GM12891 (cell line): ENCODE measurements around the gene ERICH2.

Experiments
- DNase-seq: peaks from one replicate; pipeline ENCODE4 v3.0.0; 2011; ENCODE audit warnings: low spot score; ENCODE audit not compliant: insufficient read length
- FAIRE-seq: peaks from 2 replicates; lab custom pipeline; 2011; peaks lifted over from hg19 to GRCh38; lab: Jason Lieb, UNC
- PAX5 ChIP-seq: IDR thresholded peaks from 2 replicates; pipeline ENCODE4 v1.6.1; 2011; ENCODE audit warnings: low read length, moderate library complexity, mild to moderate bottlenecking; ENCODE audit not compliant: insufficient read depth, severe bottlenecking
- POLR2A ChIP-seq: IDR thresholded peaks from 2 replicates; pipeline ENCODE4 v1.6.1; 2011; ENCODE audit warnings: low read depth, low read length, control low read depth
- POLR2AphosphoS5 ChIP-seq: IDR thresholded peaks from 2 replicates; pipeline ENCODE4 v1.6.1; 2011; ENCODE audit warnings: low read depth, low read length, control low read depth
- POU2F2 ChIP-seq: IDR thresholded peaks from 2 replicates; pipeline ENCODE4 v1.6.1; 2011; ENCODE audit warnings: low read depth, mild to moderate bottlenecking, control low read depth, low read length, moderate library complexity
- SPI1 ChIP-seq: IDR thresholded peaks from 2 replicates; pipeline ENCODE4 v1.6.1; 2011; ENCODE audit warnings: low read depth, low read length, control low read depth
- TAF1 ChIP-seq: IDR thresholded peaks from 2 replicates; pipeline ENCODE4 v1.6.1; 2011; ENCODE audit warnings: low read depth, low read length, control low read depth

Gene ERICH2

DNA sequence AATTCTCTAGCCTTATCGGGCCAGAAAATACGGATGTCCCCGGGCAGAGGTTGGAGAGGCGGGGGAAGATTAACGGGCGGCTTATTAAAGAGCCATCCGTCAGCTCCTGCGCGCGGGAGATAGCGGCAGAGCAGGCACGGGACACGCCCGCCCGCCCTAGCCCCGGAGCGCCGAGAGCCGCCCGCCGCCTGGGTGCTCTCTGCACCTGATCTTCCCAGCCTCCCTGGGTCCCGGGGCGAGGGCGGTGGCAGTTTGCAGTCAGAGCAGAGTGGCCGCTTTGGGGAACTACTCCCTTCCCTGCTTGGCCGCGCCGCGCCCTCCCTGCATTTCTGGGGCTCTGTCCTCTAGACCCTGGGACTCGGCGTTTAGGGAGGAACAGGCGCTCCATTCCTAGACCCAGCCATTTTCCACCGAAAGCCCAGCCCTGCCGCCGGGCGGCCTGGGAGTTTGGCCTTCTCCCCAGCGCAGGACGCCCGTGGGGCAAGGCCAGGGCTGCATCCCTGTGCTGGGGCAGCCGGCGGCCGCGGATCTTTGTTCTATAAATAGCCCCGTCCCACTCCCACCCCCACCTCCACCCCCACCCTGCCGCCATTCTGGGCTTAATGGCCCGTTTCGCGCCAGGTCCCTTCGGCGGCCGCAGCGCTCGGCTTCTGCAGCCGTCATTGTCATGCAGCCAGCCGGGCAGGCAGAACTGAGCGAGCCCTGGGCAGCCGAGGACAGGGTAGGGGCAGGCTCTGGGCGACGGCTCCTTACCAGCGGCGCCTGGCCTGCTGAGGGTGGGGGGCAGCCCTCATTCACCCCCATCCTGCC, 53.1 kb downstream of the ERICH2 start:
- no peak for TF ChIP-seq SPI1
- no peak for TF ChIP-seq POU2F2
- TF ChIP-seq TAF1: no peak
- no peak for TF ChIP-seq PAX5
- no peak for TF ChIP-seq POLR2A
- TF ChIP-seq POLR2AphosphoS5: no peak
- DNase-seq (no peak), FAIRE-seq (no peak)

DNA sequence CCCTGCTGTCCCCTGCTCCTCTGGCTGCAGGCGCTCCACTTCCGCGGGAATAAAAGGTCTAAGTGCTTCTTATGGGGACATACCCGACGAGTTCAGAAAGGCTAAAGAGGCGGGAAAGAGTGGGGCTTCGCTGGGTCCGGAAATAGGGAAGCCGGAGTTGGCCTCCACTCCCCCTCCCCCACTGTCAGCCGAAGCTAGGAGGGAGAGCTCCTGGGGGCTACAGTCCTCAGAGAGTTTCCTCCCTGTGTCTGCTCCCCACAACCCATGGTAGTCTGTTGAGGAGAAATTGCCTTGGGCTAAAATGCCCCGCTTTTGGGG, 53.7 kb downstream of the ERICH2 start:
- DNase-seq (no peak), FAIRE-seq (no peak)
- TF ChIP-seq POLR2A: no peak
- no peak for TF ChIP-seq TAF1
- no peak for TF ChIP-seq PAX5
- no peak for TF ChIP-seq POLR2AphosphoS5
- TF ChIP-seq POU2F2: no peak
- no peak for TF ChIP-seq SPI1

DNA sequence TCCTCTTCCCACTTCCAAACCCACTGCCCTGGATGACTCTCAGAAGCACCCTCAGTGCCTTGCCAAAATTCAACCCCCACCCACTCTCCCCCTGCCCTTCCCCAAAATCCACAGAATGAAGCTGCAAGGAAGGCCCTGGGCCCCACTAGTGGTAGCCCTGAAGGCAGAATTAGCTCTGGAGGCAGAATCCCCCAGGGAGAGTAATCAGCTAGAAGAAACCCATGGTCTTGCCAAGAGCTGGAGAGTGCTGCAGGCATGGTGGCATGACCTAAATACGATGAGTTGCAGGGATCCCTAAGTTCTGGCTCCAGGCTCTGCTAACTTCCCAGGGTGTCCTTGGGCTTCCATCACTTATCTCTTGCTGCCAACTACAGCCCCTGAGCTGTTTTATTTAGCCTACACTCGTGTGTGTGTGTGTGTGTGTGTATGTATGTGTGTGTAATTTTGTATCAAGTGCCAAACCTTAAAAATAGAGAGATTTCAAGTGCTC, 54.4 kb downstream of the ERICH2 start:
- TF ChIP-seq PAX5 (no peak), SPI1 (no peak), POLR2AphosphoS5 (no peak), POU2F2 (no peak), TAF1 (no peak), POLR2A (no peak)
- DNase-seq (no peak), FAIRE-seq (no peak)

DNA sequence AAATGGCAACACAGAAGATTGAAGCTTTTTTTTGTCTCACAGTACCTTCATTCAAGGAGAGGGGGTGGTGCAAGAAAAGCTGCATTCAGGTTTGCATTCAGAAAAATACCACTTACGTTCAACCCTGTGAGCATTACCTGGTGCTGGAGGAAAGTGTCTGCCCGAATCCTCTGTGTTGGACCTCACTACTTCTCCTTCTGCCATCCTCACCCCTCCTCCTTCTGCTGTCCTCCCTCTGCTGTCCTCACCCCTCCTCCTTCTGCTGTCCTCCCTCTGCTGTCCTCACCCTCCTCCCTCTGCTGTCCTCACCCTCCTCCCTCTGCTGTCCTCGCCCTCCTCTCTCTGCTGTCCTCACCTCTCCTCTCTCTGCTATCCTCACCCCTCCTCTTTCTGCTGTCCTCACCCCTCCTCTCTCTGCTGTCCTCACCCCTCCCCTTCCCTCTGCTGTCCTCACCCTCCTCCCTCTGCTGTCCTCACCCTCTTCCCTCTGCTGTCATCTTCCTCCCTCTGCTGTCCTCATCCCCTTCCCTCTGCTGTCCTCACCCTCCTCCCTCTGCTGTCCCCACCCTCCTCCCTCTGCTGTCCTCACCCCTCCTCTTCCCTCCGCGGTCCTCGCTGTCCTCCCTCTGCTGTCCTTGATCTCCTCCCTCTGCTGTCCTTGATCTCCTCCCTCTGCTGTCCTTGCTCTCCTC, 57.8 kb downstream of the ERICH2 start:
- DNase-seq (no peak), FAIRE-seq (no peak)
- TF ChIP-seq POLR2AphosphoS5: no peak
- TF ChIP-seq PAX5: no peak
- no peak for TF ChIP-seq TAF1
- TF ChIP-seq POLR2A: no peak
- no peak for TF ChIP-seq POU2F2
- no peak for TF ChIP-seq SPI1

DNA sequence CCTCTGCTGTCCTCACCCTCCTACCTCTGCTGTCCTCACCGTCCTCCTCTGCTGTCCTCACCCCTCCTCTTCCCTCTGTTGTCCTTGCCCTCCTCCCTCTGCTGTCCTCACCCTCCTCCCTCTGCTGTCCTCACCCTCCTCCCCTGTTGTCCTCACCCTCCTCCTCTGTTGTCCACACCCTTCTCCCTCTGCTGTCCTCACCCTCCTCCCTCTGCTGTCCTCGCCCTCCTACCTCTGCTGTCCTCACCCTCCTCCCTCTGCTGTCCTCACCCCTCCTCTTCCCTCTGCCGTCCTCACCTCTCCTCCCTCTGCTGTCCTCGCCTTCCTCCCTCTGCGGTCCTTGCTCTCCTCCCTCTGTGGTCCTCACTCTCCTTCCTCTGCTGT, 58.3 kb downstream of the ERICH2 start:
- TF ChIP-seq PAX5 (no peak), POU2F2 (no peak), POLR2AphosphoS5 (no peak), SPI1 (no peak), POLR2A (no peak), TAF1 (no peak)
- FAIRE-seq (no peak), DNase-seq (no peak)

DNA sequence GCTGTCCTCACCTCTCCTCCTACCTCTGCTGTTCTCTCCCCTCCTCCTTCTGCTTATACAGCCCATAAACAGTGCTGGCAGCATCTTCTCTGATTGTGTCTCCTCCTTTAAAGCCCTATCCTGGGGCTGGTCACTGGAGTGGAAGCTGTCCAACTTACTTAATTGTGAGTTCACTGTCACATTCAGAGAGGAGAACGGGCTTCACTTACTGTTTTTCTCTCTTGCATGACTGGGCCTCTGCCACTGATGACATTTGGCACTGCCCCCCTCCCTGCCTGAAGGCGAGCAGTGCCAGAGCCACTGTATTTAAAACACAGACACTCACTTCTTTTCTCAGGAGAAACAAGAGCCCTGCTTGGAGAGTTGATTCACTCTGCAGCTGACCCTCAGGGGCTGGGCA, 58.9 kb downstream of the ERICH2 start:
- no peak for TF ChIP-seq PAX5
- no peak for TF ChIP-seq POU2F2
- TF ChIP-seq POLR2A: no peak
- TF ChIP-seq SPI1: no peak
- no peak for TF ChIP-seq POLR2AphosphoS5
- no peak for TF ChIP-seq TAF1
- no peak for FAIRE-seq
- no peak for DNase-seq

DNA sequence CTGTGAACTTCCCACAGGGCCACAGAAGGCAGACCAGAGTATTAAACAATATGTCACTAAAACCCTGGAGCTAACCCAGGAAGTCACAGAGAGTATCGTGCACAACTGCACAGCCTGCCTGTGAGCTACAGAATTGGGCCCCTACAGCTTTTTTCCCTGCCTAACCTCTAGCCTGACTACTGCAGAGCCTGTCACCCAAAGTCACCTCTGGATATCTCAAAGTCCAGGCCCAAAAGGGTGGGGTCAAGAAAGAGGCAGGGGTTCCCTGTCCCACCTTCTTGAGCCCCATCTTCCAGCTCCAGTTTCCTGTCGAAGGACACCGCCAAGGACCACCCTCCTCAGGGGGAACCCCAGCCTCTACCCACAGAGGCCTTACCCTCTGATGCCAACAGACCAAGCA, 60.0 kb downstream of the ERICH2 start:
- TF ChIP-seq POLR2A (no peak), POLR2AphosphoS5 (no peak), POU2F2 (no peak), TAF1 (no peak), PAX5 (no peak), SPI1 (no peak)
- FAIRE-seq (no peak), DNase-seq (no peak)

DNA sequence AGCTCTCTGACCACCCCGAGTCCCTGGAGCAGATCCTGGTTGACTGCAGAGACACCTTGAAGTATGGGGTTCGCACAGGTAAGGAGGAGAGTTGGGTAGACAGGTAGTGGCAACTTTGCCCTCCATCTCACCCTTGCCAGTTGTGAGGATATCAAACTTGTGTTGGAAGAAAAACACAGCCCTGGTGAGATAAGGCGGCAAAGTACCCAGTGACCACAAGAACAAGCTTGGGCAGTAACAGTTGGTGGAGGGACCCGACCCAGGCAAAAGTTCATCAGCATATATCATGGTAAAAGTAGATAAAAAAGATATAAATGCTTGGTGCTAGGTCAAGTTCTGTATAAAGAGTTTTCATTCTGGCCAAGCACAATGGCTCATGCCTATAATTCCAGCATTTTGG, 60.9 kb downstream of the ERICH2 start:
- FAIRE-seq (no peak), DNase-seq (no peak)
- TF ChIP-seq POLR2AphosphoS5 (no peak), PAX5 (no peak), TAF1 (no peak), SPI1 (no peak), POU2F2 (no peak)

DNA sequence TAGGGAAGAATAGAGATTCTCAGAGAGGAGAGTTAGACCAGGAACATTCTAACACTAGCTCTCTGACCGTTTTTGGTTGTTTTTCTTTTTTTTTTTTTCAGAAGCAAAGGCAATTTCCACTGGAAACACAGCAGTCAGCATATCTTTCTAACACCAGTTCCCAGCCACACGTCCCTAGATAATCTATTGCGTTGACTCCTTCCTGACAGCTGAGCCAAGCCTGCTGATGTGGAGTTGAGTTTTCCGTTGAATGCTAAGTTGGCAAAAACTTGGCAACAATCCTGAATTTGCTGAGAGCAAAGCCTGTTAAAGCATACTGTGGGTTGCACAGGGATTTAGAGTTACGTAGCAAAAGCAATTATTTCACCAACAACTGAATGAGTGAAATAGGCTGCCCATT, 65.8 kb downstream of the ERICH2 start:
- no peak for FAIRE-seq
- TF ChIP-seq POLR2A (no peak), PAX5 (no peak), TAF1 (no peak), POU2F2 (no peak), POLR2AphosphoS5 (no peak), SPI1 (no peak)
- no peak for DNase-seq
